Effector memory CD8-positive, alpha-beta T cell (primary cell): ENCODE results near the gene MAD2L2.

ENCODE experiments used
- ATAC-seq: fragments of 150-1000 bp; cut with Tn5 transposase; replicated peaks from 2 replicates; pipeline ENCODE4 v1.10.0; 2021; ENCODE audit warnings: mild to moderate bottlenecking, moderate library complexity
- DNase-seq, 3 experiments: peaks; one replicate each; pipeline ENCODE4 v3.0.0; 2021
- H3K27ac Mint-ChIP-seq, 2 donors: one replicate each; pipeline ENCODE4 v1.8.0; 2022; ENCODE audit warnings: mild to moderate bottlenecking in 2 of 2, mixed read lengths in 2 of 2, moderate library complexity in 2 of 2
- H3K27me3 Mint-ChIP-seq, 2 donors: one replicate each; pipeline ENCODE4 v1.8.0; 2022; ENCODE audit warnings: mixed read lengths in 2 of 2
- H3K36me3 Mint-ChIP-seq: one replicate; pipeline ENCODE4 v1.8.0; 2022; ENCODE audit warnings: mild to moderate bottlenecking, moderate library complexity, mixed read lengths; ENCODE audit not compliant: insufficient read depth
- H3K4me1 Mint-ChIP-seq, 2 donors: one replicate each; pipeline ENCODE4 v1.8.0; 2022; ENCODE audit warnings: low read depth in 2 of 2, mixed read lengths in 2 of 2
- H3K4me3 Mint-ChIP-seq, 2 donors: one replicate each; pipeline ENCODE4 v1.8.0; 2022; ENCODE audit warnings: mild to moderate bottlenecking in 2 of 2, mixed read lengths in 2 of 2, moderate library complexity in 2 of 2
- H3K9me3 Mint-ChIP-seq, 2 donors: one replicate each; pipeline ENCODE4 v1.8.0; 2022; ENCODE audit warnings: mixed read lengths in 2 of 2
- total RNA-seq, 9 experiments: gene quantifications; one replicate each; lab custom pipeline; 2026; lab: John Stamatoyannopoulos, UW

Gene MAD2L2
- 18.8 to 43.1 (median 22.5) reads per million in 9 experiments for total RNA-seq

DNA sequence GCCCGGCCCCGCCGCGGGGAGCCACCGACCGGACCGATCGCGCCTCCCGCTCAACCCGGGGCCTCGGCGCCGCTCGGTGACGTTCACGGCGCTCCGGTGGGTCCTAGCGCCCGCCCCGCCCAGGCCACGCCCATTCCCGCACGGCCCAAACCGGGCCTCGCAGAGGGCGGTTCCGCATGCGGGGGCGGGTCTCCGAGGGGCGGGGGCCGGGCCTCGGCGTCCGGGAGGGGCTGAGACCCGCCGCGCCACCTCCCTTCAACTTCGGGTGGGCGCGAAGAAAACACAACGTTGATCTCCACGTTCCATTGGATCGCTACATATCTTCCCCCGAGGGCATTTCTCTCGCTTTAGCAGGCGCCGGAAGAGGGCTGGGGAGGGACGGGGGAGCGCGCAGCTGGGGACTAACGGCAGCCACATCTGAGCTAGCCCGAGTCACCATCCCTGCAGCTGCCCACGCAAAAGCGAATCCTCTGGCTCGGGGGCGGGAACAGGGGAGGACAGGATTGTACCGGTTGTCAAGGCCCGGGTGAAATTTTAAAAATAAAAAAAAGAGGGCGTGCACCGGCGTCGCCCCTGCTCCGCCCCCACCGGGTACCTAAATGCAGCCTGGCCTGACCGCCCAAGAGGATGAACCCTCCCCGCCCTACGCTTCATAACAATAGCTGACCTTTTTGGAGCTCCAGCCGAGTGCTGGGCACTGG lies at the start of gene MAD2L2:
Gene MAD2L2, minus strand, starts transcription at position 78 of the 701 bp plus-strand sequence. CDS start 547 bp downstream, outside the sequence.
- peak within 1 kb of the TSS; percentile 82 to 86 for H3K4me3 Mint-ChIP-seq
- peaks cover 4% of the 10 kb centered on the region for H3K36me3 Mint-ChIP-seq
- peaks cover 6% of the 10 kb centered on the region in 2 donors for H3K4me1 Mint-ChIP-seq
- peak; percentile 85 to 88 (median 86) for DNase-seq
- H3K27me3 Mint-ChIP-seq, result peaks cover 0 to 19% of the 10 kb centered on the region in 2 donors
- H3K27ac Mint-ChIP-seq, result peak within 1 kb of the TSS; percentile 76 to 90
- no peaks in the 10 kb centered on the region for H3K9me3 Mint-ChIP-seq
- peak; percentile 92 for ATAC-seq

DNA sequence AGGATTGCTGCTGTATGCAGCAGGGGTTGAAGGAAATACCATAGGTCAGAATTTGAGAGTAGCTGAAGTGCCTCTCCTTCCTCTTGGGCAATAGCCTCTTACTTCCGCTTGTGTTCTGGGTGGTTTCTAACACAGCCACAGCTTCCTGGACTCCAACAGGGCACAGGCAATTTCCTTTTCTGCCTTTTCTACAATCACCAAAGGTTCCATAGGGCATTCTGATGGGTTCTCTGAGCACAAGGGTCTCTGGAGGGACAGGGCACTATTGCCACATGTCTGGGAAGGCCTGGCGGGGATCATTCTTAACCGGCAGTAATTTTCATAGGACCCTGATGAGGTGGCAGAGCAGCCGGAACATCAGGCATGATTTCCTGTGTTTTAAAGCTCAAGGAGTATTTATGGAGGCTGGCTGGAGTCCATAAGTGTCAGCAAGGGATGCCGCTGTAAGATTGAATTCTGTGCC lies 49.5 kb upstream of the MAD2L2 start:
- peak overlapping the region; percentile 80 to 82 for H3K27ac Mint-ChIP-seq
- H3K27me3 Mint-ChIP-seq, result no peaks in the 10 kb centered on the region
- peak; percentile 98 for ATAC-seq
- DNase-seq, result peak; percentile 36 to 42 (median 42)
- peaks cover 24 to 25% of the 10 kb centered on the region in 2 donors for H3K4me1 Mint-ChIP-seq
- H3K9me3 Mint-ChIP-seq, result no peaks in the 10 kb centered on the region
- H3K36me3 Mint-ChIP-seq, result peaks cover 3% of the 10 kb centered on the region
- H3K4me3 Mint-ChIP-seq, result peak overlapping the region; percentile 84 to 91

GRCh38 chr1:11729498-11730428 lies 48.8 kb upstream of the MAD2L2 start:
- Mint-ChIP-seq H3K36me3 (peaks cover 3% of the 10 kb centered on the region), H3K27ac (peak overlapping the region; percentile 80 to 82), H3K27me3 (no peaks in the 10 kb centered on the region), H3K4me1 (peaks cover 21 to 22% of the 10 kb centered on the region in 2 donors), H3K9me3 (no peaks in the 10 kb centered on the region), H3K4me3 (peak overlapping the region; percentile 84 to 91)
- no peak for ATAC-seq
- no peak for DNase-seq

- DNase-seq, result no peak
- H3K27ac Mint-ChIP-seq, result no peak overlapping the region
- no peaks in the 10 kb centered on the region for H3K27me3 Mint-ChIP-seq
- peak overlapping the region; percentile 84 to 91 for H3K4me3 Mint-ChIP-seq
- no peak for ATAC-seq
- H3K9me3 Mint-ChIP-seq, result no peaks in the 10 kb centered on the region
- peaks cover 3% of the 10 kb centered on the region for H3K36me3 Mint-ChIP-seq
- peaks cover 22 to 23% of the 10 kb centered on the region in 2 donors for H3K4me1 Mint-ChIP-seq
Measured at GRCh38 chr1:11729155-11729497, 48.2 kb upstream of the MAD2L2 start.

- peaks cover 3% of the 10 kb centered on the region for H3K36me3 Mint-ChIP-seq
- DNase-seq (no peak), ATAC-seq (no peak)
- no peaks in the 10 kb centered on the region for H3K27me3 Mint-ChIP-seq
- H3K4me1 Mint-ChIP-seq, result peaks cover 22 to 23% of the 10 kb centered on the region in 2 donors
- no peak overlapping the region for H3K4me3 Mint-ChIP-seq
- no peak overlapping the region for H3K27ac Mint-ChIP-seq
- H3K9me3 Mint-ChIP-seq, result no peaks in the 10 kb centered on the region
Measured at GRCh38 chr1:11728126-11728806, 47.3 kb upstream of the MAD2L2 start.

GRCh38 chr1:11727119-11727518 lies 46.2 kb upstream of the MAD2L2 start:
- Mint-ChIP-seq H3K36me3 (peaks cover 3% of the 10 kb centered on the region), H3K27me3 (no peaks in the 10 kb centered on the region), H3K4me1 (peaks cover 22 to 23% of the 10 kb centered on the region in 2 donors), H3K4me3 (no peak overlapping the region), H3K27ac (no peak overlapping the region), H3K9me3 (no peaks in the 10 kb centered on the region)
- no peak for DNase-seq
- ATAC-seq, result no peak

GRCh38 chr1:11725616-11726015 lies 44.7 kb upstream of the MAD2L2 start:
- ATAC-seq, result no peak
- H3K9me3 Mint-ChIP-seq, result no peaks in the 10 kb centered on the region
- H3K4me3 Mint-ChIP-seq, result no peak overlapping the region
- H3K27ac Mint-ChIP-seq, result no peak overlapping the region
- H3K36me3 Mint-ChIP-seq, result no peaks in the 10 kb centered on the region
- peaks cover 12 to 18% of the 10 kb centered on the region in 2 donors for H3K4me1 Mint-ChIP-seq
- no peak for DNase-seq
- no peaks in the 10 kb centered on the region for H3K27me3 Mint-ChIP-seq

- DNase-seq, result no peak
- Mint-ChIP-seq H3K9me3 (no peaks in the 10 kb centered on the region), H3K27me3 (no peaks in the 10 kb centered on the region), H3K36me3 (peaks cover 13% of the 10 kb centered on the region), H3K4me1 (peaks cover 13% of the 10 kb centered on the region in 2 donors), H3K27ac (no peak overlapping the region), H3K4me3 (no peak overlapping the region)
- ATAC-seq, result no peak
Measured at GRCh38 chr1:11722538-11722937, 41.6 kb upstream of the MAD2L2 start.

DNA sequence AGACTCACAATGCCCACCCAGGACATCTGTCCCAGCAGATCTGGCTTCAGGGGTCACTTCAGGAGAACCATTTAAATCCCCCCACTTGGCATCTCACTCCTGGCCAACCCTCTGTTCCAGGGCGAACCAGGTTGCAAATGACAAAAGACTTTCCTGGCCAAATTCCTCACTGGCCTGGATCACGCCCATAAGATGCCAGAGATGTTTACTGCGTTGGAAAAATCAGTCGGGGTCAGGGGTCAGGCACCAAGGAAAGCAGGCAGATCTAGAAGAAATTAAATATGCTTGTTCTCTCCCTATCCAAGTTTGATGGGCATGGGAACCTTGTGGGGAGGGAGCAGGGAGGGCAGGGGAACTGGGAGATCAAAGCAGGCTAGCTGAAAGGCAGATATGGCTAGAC lies 40.4 kb upstream of the MAD2L2 start:
- peaks cover 13% of the 10 kb centered on the region in 2 donors for H3K4me1 Mint-ChIP-seq
- no peak overlapping the region for H3K27ac Mint-ChIP-seq
- no peak for ATAC-seq
- H3K36me3 Mint-ChIP-seq, result peaks cover 17% of the 10 kb centered on the region
- DNase-seq, result no peak
- H3K4me3 Mint-ChIP-seq, result no peak overlapping the region
- no peaks in the 10 kb centered on the region for H3K9me3 Mint-ChIP-seq
- H3K27me3 Mint-ChIP-seq, result no peaks in the 10 kb centered on the region

GRCh38 chr1:11720525-11720924 lies 39.6 kb upstream of the MAD2L2 start:
- DNase-seq, result no peak
- no peak for ATAC-seq
- H3K9me3 Mint-ChIP-seq, result no peaks in the 10 kb centered on the region
- peak overlapping the region in 1 of 2 donors; percentile 14 for H3K4me3 Mint-ChIP-seq
- peaks cover 13% of the 10 kb centered on the region in 2 donors for H3K4me1 Mint-ChIP-seq
- no peak overlapping the region for H3K27ac Mint-ChIP-seq
- H3K36me3 Mint-ChIP-seq, result peaks cover 17% of the 10 kb centered on the region
- no peaks in the 10 kb centered on the region for H3K27me3 Mint-ChIP-seq

DNA sequence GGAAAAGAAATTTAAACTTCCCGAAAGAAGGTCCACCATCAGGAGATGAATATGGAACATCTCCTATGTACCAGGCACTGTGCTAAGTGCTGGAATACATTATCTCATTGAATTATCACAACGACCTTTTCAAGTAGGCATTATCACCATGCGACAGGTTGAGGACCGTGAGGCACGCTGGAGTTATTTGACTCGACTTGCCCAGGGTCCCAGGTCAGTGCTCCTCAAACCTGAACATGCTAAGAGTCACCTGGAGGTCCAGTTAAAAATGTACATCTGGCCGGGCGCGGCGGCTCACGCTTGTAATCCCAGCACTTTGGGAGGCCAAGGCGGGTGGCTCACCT lies 39.1 kb upstream of the MAD2L2 start:
- Mint-ChIP-seq H3K4me1 (peaks cover 13% of the 10 kb centered on the region in 2 donors), H3K27me3 (no peaks in the 10 kb centered on the region), H3K27ac (peak overlapping the region; percentile 94), H3K4me3 (peak overlapping the region; percentile 79 to 90), H3K36me3 (peaks cover 17% of the 10 kb centered on the region), H3K9me3 (no peaks in the 10 kb centered on the region)
- DNase-seq (no peak), ATAC-seq (no peak)

- H3K4me3 Mint-ChIP-seq, result peak overlapping the region; percentile 79 to 90
- H3K36me3 Mint-ChIP-seq, result peaks cover 17% of the 10 kb centered on the region
- H3K9me3 Mint-ChIP-seq, result no peaks in the 10 kb centered on the region
- ATAC-seq (peak; percentile 89), DNase-seq (peak; percentile 87 to 90 (median 88))
- H3K4me1 Mint-ChIP-seq, result peaks cover 11 to 13% of the 10 kb centered on the region in 2 donors
- H3K27me3 Mint-ChIP-seq, result no peaks in the 10 kb centered on the region
- peak overlapping the region; percentile 94 for H3K27ac Mint-ChIP-seq
Measured at GRCh38 chr1:11719313-11720032, 38.5 kb upstream of the MAD2L2 start.
